GM12865 (cell line): ENCODE results near the gene FBN1.

Source experiments
- DNase-seq: peaks from one replicate; pipeline ENCODE4 v3.0.0; 2010; ENCODE audit warnings: low read depth
- H3K4me3 ChIP-seq: 2 replicates; pipeline ENCODE4 v1.5.1; 2011; ENCODE audit warnings: mild to moderate bottlenecking, low read depth, low read length, control low read depth
- TF ChIP-seq, protein P1 (sequence below): IDR thresholded peaks from 2 replicates; pipeline ENCODE4 v1.5.1; 2011; ENCODE audit warnings: low read length, control low read depth, low read depth, inconsistent platforms; ENCODE audit not compliant: insufficient read depth; ENCODE audit errors: missing control alignments

FBN1 gene

DNA sequence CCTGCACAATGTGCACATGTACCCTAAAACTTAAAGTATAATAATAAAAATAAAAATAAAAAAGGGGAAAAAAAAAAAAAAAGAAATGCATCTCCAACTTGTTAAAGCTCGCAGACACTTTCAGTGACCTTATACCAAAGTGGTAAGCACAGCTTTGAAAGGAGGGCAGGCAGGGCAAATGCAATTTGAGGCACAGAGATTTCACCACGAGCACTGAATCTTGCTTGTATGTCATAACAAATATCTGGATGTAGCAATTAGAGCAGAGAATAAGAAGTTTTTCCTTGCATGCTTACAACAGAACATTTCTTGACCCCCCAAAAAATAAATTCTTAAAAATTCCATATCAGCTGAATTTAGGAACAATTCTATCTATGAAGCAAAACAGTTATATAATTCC is 66.5 kb downstream of the FBN1 start:
- TF ChIP-seq, protein P1, sequence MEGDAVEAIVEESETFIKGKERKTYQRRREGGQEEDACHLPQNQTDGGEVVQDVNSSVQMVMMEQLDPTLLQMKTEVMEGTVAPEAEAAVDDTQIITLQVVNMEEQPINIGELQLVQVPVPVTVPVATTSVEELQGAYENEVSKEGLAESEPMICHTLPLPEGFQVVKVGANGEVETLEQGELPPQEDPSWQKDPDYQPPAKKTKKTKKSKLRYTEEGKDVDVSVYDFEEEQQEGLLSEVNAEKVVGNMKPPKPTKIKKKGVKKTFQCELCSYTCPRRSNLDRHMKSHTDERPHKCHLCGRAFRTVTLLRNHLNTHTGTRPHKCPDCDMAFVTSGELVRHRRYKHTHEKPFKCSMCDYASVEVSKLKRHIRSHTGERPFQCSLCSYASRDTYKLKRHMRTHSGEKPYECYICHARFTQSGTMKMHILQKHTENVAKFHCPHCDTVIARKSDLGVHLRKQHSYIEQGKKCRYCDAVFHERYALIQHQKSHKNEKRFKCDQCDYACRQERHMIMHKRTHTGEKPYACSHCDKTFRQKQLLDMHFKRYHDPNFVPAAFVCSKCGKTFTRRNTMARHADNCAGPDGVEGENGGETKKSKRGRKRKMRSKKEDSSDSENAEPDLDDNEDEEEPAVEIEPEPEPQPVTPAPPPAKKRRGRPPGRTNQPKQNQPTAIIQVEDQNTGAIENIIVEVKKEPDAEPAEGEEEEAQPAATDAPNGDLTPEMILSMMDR = no peak
- H3K4me3 ChIP-seq = no peak overlapping the region
- no peak for DNase-seq

GRCh38 chr15:48577469-48577868 is 68.0 kb downstream of the FBN1 start:
- no peak for DNase-seq
- TF ChIP-seq, protein P1 = no peak
- H3K4me3 ChIP-seq = no peak overlapping the region

- TF ChIP-seq, protein P1 = no peak
- no peak overlapping the region for H3K4me3 ChIP-seq
- no peak for DNase-seq
Measured at GRCh38 chr15:48574187-48574586, 71.3 kb downstream of the FBN1 start.

DNA sequence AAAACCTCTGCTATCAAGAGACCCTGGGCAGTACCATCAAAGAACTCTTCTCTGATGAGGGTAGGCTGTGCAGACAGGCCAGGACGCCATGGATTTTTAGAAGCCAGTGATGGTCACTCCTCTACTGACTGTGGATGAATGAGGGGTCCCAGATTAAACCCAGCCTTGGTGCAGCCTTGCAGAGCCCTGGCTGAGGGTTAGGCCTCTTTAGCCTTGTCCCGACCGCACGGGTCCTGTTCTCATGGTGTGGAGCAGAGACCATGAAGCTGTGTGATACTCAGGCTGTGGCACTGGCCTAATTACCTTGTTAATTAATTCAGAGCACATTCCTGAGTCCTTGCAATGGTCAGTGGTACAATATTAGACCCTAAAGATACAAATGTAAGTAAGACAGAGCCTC is 71.7 kb downstream of the FBN1 start:
- TF ChIP-seq, protein P1 = no peak

DNA sequence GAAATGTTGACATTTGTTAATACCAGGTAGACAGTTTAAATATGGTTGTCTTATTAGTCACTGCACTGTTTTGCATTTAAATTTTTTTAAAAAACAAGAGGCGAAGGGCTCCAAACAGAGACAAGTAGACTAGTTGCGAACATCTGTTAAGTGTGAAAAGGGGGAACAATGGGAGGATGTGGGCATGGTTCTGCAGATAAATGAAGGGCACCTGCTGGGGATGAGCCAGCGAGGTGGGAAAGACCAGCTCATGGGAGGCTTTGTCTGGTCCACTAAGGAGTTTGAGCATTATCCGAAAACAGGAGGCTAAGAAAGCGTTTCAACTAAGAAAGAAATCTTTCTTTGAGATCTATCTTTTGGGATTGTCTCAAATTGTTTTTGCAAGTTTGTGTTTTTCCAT is 72.7 kb downstream of the FBN1 start:
- H3K4me3 ChIP-seq = no peak overlapping the region
- no peak for DNase-seq
- TF ChIP-seq, protein P1 = no peak

More for the DNA sequence above, 71.7 kb downstream of the FBN1 start:
- no peak for DNase-seq
- H3K4me3 ChIP-seq = no peak overlapping the region

GRCh38 chr15:48571510-48571909 is 74.0 kb downstream of the FBN1 start:
- TF ChIP-seq, protein P1 = no peak
- no peak for DNase-seq
- no peak overlapping the region for H3K4me3 ChIP-seq

DNA sequence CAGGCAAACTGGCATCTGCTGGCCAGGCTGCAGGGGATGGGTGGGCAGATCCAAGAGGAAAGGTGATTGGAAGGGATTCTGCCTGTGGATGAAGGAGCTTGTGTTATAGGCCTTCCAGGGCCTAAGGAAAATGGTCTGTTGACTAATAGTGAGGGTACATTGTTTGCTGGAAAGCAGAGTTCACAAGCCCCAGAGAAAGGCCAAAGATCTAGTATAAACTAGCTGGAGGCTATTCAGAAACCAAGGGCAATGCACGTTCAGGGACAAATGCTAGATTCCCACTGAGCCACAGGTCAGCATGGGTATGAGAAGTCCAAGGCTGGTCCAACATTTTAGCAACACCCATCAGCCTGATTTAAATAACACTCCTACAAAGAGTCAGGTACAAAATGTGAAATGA is 74.7 kb downstream of the FBN1 start:
- TF ChIP-seq, protein P1 = no peak
- no peak overlapping the region for H3K4me3 ChIP-seq
- DNase-seq = no peak
